Endothelial cell of umbilical vein (primary cell): ENCODE measurements around the gene NELFE. TPM values are rescaled to one million over a fixed set of nuclear protein-coding genes. Genes with fewer than 3 reads are reported as not detected.

Source experiments
- BruUV-seq: library from RNA; stranded (reverse); fragments of 400-500 nt; replicated peaks from 2 replicates; lab custom pipeline; 2021; lab: Mats Ljungman, UMichigan
- CTCF ChIA-PET: fragments of 300-600, 350-600 bp; sonication (Branson Sonifier 250); formaldehyde crosslinking; loops from one replicate; lab custom pipeline; 2021; ENCODE audit warnings: antibody characterized with exemption, inconsistent platforms; lab: Charles Lee
- POLR2A ChIA-PET: fragments of 300-600, 350-600 bp; sonication (Branson Sonifier 250); formaldehyde crosslinking; loops from one replicate; lab custom pipeline; 2021; ENCODE audit warnings: antibody characterized with exemption, inconsistent platforms; lab: Charles Lee
- DNase-seq: peaks from one replicate; pipeline ENCODE4 v3.0.0-alpha.2; 2011; ENCODE audit warnings: low read depth, low spot score
- FAIRE-seq: peaks from 2 replicates; lab custom pipeline; 2011; peaks lifted over from hg19 to GRCh38; lab: Jason Lieb, UNC
- H2AFZ ChIP-seq: 2 replicates; pipeline ENCODE4 v1.6.0; 2012; ENCODE audit warnings: low read depth, low read length, control low read depth, inconsistent platforms
- H3K27ac ChIP-seq: 2 replicates; pipeline ENCODE4 v1.5.1; 2011; ENCODE audit warnings: low read depth, mild to moderate bottlenecking, control low read depth, low read length, moderate library complexity; ENCODE audit not compliant: insufficient read depth
- H3K27me3 ChIP-seq, 2 experiments: 2 replicates each; pipeline versions ENCODE4 v1.6.0 to v1.6.1; 2011; ENCODE audit warnings: low read length in 2 of 2, mixed read lengths in 1 of 2; ENCODE audit not compliant: control insufficient read depth in 2 of 2, insufficient read depth in 2 of 2
- H3K36me3 ChIP-seq, 2 experiments: 2 replicates in 1 of 2; 3 replicates in 1 of 2; pipeline ENCODE4 v1.5.1; 2011; ENCODE audit warnings: low read length in 2 of 2, mild to moderate bottlenecking in 1 of 2, moderate library complexity in 1 of 2; ENCODE audit not compliant: control insufficient read depth in 2 of 2, insufficient read depth in 2 of 2; ENCODE audit errors: extremely low read depth in 1 of 2
- H3K4me1 ChIP-seq: 3 replicates; pipeline ENCODE4 v1.5.1; 2011; ENCODE audit warnings: mild to moderate bottlenecking, low read length; ENCODE audit not compliant: control insufficient read depth, insufficient read depth; ENCODE audit errors: extremely low read depth
- H3K4me2 ChIP-seq: 2 replicates; pipeline ENCODE4 v1.6.1; 2011; ENCODE audit warnings: low read length, control low read depth, mixed read lengths; ENCODE audit not compliant: insufficient read depth
- H3K4me3 ChIP-seq, 3 experiments: fragments of 200-600 bp in 1 of 3; sonication (generic), shearing (Covaris generic) in 1 of 3; replicated peaks in 1 of 3; 2 replicates each; pipeline ENCODE4 v1.5.1; 2011 to 2016; ENCODE audit warnings: control low read depth in 3 of 3, low read length in 3 of 3, mild to moderate bottlenecking in 2 of 3, inconsistent platforms in 1 of 3, low read depth in 1 of 3, moderate library complexity in 1 of 3; ENCODE audit not compliant: insufficient read depth in 1 of 3
- H3K79me2 ChIP-seq: 2 replicates; pipeline ENCODE4 v1.6.0; 2012; ENCODE audit warnings: low read length, inconsistent platforms; ENCODE audit not compliant: control insufficient read depth, insufficient read depth
- H3K9ac ChIP-seq: replicated peaks from 2 replicates; pipeline ENCODE3; 2011; ENCODE audit warnings: low read length, control low read depth; ENCODE audit not compliant: insufficient read depth; ENCODE audit errors: extremely low read depth
- H3K9me1 ChIP-seq: replicated peaks from 3 replicates; pipeline ENCODE4 v1.6.0; 2011; ENCODE audit warnings: mild to moderate bottlenecking, low read length; ENCODE audit not compliant: control insufficient read depth, insufficient read depth; ENCODE audit errors: extremely low read depth
- H3K9me3 ChIP-seq: replicated peaks from 2 replicates; pipeline ENCODE4 v1.5.1; 2012; ENCODE audit warnings: low read length, inconsistent platforms; ENCODE audit not compliant: control insufficient read depth, insufficient read depth
- H4K20me1 ChIP-seq: replicated peaks from 2 replicates; pipeline ENCODE3; 2011; ENCODE audit warnings: mild to moderate bottlenecking, low read length; ENCODE audit not compliant: control insufficient read depth, insufficient read depth; ENCODE audit errors: extremely low read depth
- EZH2 ChIP-seq: IDR thresholded peaks from 2 replicates; pipeline ENCODE4 v1.6.1; 2012; ENCODE audit warnings: borderline replicate concordance, low read depth, mild to moderate bottlenecking, moderate library complexity, low read length, inconsistent platforms; ENCODE audit not compliant: severe bottlenecking
- FOS ChIP-seq: IDR thresholded peaks from 2 replicates; pipeline ENCODE4 v1.6.1; 2011; ENCODE audit warnings: mild to moderate bottlenecking, low read length, moderate library complexity, borderline replicate concordance; ENCODE audit not compliant: insufficient read depth
- GATA2 ChIP-seq: IDR thresholded peaks from 2 replicates; pipeline ENCODE4 v1.7.0; 2011; ENCODE audit warnings: low read depth, mild to moderate bottlenecking, moderate library complexity, mixed read lengths, low read length; ENCODE audit not compliant: insufficient read length, insufficient read depth
- JUN ChIP-seq: IDR thresholded peaks from 2 replicates; pipeline ENCODE4 v1.6.1; 2011; ENCODE audit warnings: borderline replicate concordance, low read depth; ENCODE audit not compliant: insufficient read length, insufficient read depth
- MYC ChIP-seq: IDR thresholded peaks from one replicate; pipeline ENCODE4 v1.6.1; 2011; ENCODE audit warnings: mild to moderate bottlenecking, low read depth, low read length
- POLR2A ChIP-seq: IDR thresholded peaks from 2 replicates; pipeline ENCODE4 v1.6.1; 2012; ENCODE audit warnings: low read depth, mild to moderate bottlenecking, control low read depth, low read length
- POLR2AphosphoS5 ChIP-seq: IDR thresholded peaks from 2 replicates; pipeline ENCODE4 v1.6.1; 2012; ENCODE audit warnings: low read depth, mild to moderate bottlenecking, control low read depth, low read length, moderate library complexity; ENCODE audit not compliant: insufficient read depth
- dilution Hi-C: fragments of 300-500 bp; cut with MboI; formaldehyde crosslinking; loops from one replicate; pipeline ENCODE4 v1.15.0; 2019; ENCODE audit warnings: low sequenced_read_pairs; ENCODE audit not compliant: extremely low pct_ligation_motif_present
- intact Hi-C: fragments of 100-400 bp; cut with micrococcal nuclease; formaldehyde crosslinking; loops from one replicate; pipeline ENCODE4 v1.10.0; 2022
- polyA plus RNA-seq, 4 experiments: library from polyadenylated mRNA; depleted of rRNA in 3 of 4; stranded (reverse) in 3 of 4; unstranded in 1 of 4; fragments of >200 nt; gene quantifications; 2 replicates each; pipeline versions ENCODE4 v1.2.1 to v1.2.3, GENCODE V29; 2011 to 2012; ENCODE audit warnings: missing spikeins in 1 of 4
- total RNA-seq: library from RNA; stranded (reverse); gene quantifications from 2 replicates; pipeline ENCODE4 v1.2.3, GENCODE V29; 2021
- TF ChIP-seq, protein P1 (sequence below): IDR thresholded peaks from 2 replicates; pipeline ENCODE4 v1.6.1; 2011; ENCODE audit not compliant: insufficient read depth, insufficient read length
- TF ChIP-seq, protein P2 (sequence below), 2 donors: IDR thresholded peaks; 1 replicate in 1 of 2; 2 replicates in 1 of 2; pipeline ENCODE4 v1.5.1; 2011; ENCODE audit warnings: low read length in 2 of 2, mild to moderate bottlenecking in 2 of 2, moderate library complexity in 2 of 2, control low read depth in 1 of 2, inconsistent platforms in 1 of 2, low read depth in 1 of 2; ENCODE audit not compliant: insufficient read depth in 1 of 2; ENCODE audit errors: extremely low read depth in 1 of 2

NELFE gene
- total and polyA plus RNA-seq, 2 donors (not counting 3 experiments of a cell fraction or from before 2014, with no cell fraction given): 55.8 to 68.5 TPM

DNA sequence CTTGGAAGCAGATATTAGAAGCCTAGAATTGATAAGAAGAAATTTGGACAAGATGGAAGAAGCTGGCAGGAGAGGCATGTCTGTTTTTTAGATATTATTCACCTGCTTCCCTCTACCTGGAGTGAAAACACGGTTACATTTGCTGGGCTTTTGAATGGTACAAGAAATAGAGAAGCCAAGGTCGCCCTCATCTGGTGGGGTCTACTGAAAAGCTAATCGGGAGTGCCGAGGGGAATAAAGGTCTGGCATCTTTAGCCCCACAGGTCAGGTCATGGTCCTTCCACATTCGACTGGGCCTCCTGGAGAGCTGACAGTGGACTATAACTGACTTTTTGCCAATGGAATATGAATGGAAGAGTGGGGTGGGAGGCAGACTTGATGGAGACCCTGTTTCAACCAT is 35.8 kb downstream of the NELFE start:
- peak; percentile 47 for FAIRE-seq
- Histone ChIP-seq H3K9me3 (no peaks in the 10 kb centered on the region), H4K20me1 (no peaks in the 10 kb centered on the region), H3K36me3 (no peaks in the 10 kb centered on the region), H3K4me1 (no peaks in the 10 kb centered on the region), H3K27me3 (peaks cover 5 to 8% of the 10 kb centered on the region in 2 experiments), H3K9me1 (no peaks in the 10 kb centered on the region), H3K4me3 (no peak overlapping the region), H3K27ac (no peak overlapping the region), H3K79me2 (no peaks in the 10 kb centered on the region), H2AFZ (no peak overlapping the region), H3K9ac (no peak overlapping the region), H3K4me2 (no peak overlapping the region)
- TF ChIP-seq EZH2 (no peak), MYC (no peak)
- TF ChIP-seq, protein P1, sequence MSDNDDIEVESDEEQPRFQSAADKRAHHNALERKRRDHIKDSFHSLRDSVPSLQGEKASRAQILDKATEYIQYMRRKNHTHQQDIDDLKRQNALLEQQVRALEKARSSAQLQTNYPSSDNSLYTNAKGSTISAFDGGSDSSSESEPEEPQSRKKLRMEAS: no peak
- TF ChIP-seq, protein P2, sequence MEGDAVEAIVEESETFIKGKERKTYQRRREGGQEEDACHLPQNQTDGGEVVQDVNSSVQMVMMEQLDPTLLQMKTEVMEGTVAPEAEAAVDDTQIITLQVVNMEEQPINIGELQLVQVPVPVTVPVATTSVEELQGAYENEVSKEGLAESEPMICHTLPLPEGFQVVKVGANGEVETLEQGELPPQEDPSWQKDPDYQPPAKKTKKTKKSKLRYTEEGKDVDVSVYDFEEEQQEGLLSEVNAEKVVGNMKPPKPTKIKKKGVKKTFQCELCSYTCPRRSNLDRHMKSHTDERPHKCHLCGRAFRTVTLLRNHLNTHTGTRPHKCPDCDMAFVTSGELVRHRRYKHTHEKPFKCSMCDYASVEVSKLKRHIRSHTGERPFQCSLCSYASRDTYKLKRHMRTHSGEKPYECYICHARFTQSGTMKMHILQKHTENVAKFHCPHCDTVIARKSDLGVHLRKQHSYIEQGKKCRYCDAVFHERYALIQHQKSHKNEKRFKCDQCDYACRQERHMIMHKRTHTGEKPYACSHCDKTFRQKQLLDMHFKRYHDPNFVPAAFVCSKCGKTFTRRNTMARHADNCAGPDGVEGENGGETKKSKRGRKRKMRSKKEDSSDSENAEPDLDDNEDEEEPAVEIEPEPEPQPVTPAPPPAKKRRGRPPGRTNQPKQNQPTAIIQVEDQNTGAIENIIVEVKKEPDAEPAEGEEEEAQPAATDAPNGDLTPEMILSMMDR (IDR thresholded peaks at IDR 0.05; ENCODE audit: extremely low read depth in 1 of 2, insufficient read depth in 1 of 2, low read depth in 1 of 2, low read length in 2 of 2): peak in 1 of 2 donors; percentile 5
- intact Hi-C loops: no loop called here
- ChIA-PET CTCF (interaction anchor here (0.9 to 1.1 kb wide), 3 partner anchors 30 to 92 kb away, joined by 3 to 4 read pairs (median 3); no protein-coding TSS in a partner anchor), POLR2A (no interaction called here)
- BruUV-seq: no TSS peak
- dilution Hi-C loops: no loop called here
- DNase-seq: no peak

DNA sequence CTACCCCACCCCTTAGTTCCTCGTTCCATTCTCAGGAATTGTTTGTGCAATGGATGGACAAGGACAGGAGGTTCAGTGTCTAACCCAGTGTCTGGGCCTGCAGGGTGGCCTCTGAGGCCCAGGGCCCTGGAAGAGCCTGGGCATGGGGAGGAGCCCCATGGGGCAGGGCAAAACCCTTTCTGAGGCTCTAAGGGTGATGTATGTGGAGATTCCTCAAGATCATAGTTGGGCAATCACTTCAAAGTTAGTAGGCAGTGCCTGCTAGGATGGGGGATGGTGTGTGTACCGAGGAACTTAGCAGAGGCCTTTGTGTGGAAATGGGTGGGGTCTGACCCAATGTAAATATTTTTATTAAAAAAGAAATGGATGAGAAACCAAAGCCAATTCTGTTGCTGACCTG is 38.0 kb downstream of the NELFE start:
- Histone ChIP-seq H3K27me3 (no peaks in the 10 kb centered on the region), H3K4me1 (no peaks in the 10 kb centered on the region), H3K9me1 (no peaks in the 10 kb centered on the region), H3K4me2 (no peak overlapping the region), H3K27ac (no peak overlapping the region), H2AFZ (no peak overlapping the region), H3K9ac (no peak overlapping the region), H3K36me3 (no peaks in the 10 kb centered on the region), H4K20me1 (no peaks in the 10 kb centered on the region), H3K9me3 (no peaks in the 10 kb centered on the region), H3K79me2 (no peaks in the 10 kb centered on the region), H3K4me3 (no peak overlapping the region)
- intact Hi-C loops: no loop called here
- ChIA-PET POLR2A (no interaction called here), CTCF (interaction anchor here (0.9 to 1.2 kb wide), 2 partner anchors 20 to 32 kb away, joined by 3 to 5 read pairs; no protein-coding TSS in a partner anchor)
- BruUV-seq: no TSS peak
- dilution Hi-C loops: no loop called here
- DNase-seq (no peak), FAIRE-seq (no peak)
- TF ChIP-seq JUN: no peak
- TF ChIP-seq EZH2: no peak
- no peak for TF ChIP-seq POLR2A
- TF ChIP-seq POLR2AphosphoS5: no peak
- TF ChIP-seq, protein P2 (IDR thresholded peaks at IDR 0.05; ENCODE audit: extremely low read depth in 1 of 2, insufficient read depth in 1 of 2, low read depth in 1 of 2, low read length in 2 of 2): no peak
- no peak for TF ChIP-seq GATA2
- TF ChIP-seq, protein P1: no peak
- no peak for TF ChIP-seq MYC
- TF ChIP-seq FOS: no peak
